ENCODE results near the gene NAP1L3. TPM values are rescaled to one million over a fixed set of nuclear protein-coding genes. Genes with fewer than 3 reads are reported as not detected.
A peak's percentile ranks its signal among the peaks of the same experiment; 100 is the strongest.

NAP1L3 gene
- 10 to 100 TPM in 2 of 4 donors, 1 to 10 TPM in 2; 3.5 to 27.9 (median 7.8) TPM for total RNA-seq

GRCh38 chrX:93673056-93673868 lies at the start of gene NAP1L3:
TSS of gene NAP1L3 (minus strand) at chrX:93673578. CDS start at chrX:93673304, 274 bp downstream.
- Histone ChIP-seq H3K4me1 (no peaks in the 10 kb centered on the region), H3K27me3 (peaks cover 0 to 11% of the 10 kb centered on the region in 2 donors), H3K27ac (peak within 1 kb of the TSS; percentile 68 to 69), H3K4me3 (peak within 1 kb of the TSS; percentile 45 to 59), H3K36me3 (no peaks in the 10 kb centered on the region), H3K9me3 (no peaks in the 10 kb centered on the region)
- TF ChIP-seq CTCF (IDR thresholded peaks at IDR 0.05) (no peak), POLR2A (IDR thresholded peaks at IDR 0.05) (no peak)
- intact Hi-C loops (cut with DNase I; ENCODE audit: low total_unique reads), result no loop called here
- peak; percentile 61 to 63 for DNase-seq

- Histone ChIP-seq H3K4me3 (no peak overlapping the region), H3K27me3 (peaks cover 0 to 7% of the 10 kb centered on the region in 2 donors), H3K4me1 (no peaks in the 10 kb centered on the region), H3K36me3 (no peaks in the 10 kb centered on the region), H3K9me3 (no peaks in the 10 kb centered on the region), H3K27ac (no peak overlapping the region)
- intact Hi-C loops (cut with DNase I; ENCODE audit: low total_unique reads), result no loop called here
- TF ChIP-seq POLR2A (IDR thresholded peaks at IDR 0.05), result no peak
- no peak for TF ChIP-seq CTCF (IDR thresholded peaks at IDR 0.05)
- no peak for DNase-seq
Observed at GRCh38 chrX:93711076-93711475, 37.7 kb upstream of the NAP1L3 start.

- no peak for TF ChIP-seq CTCF (IDR thresholded peaks at IDR 0.05)
- TF ChIP-seq POLR2A (IDR thresholded peaks at IDR 0.05), result no peak
- intact Hi-C loops (cut with DNase I; ENCODE audit: low total_unique reads), result no loop called here
- Histone ChIP-seq H3K27ac (no peak overlapping the region), H3K9me3 (no peaks in the 10 kb centered on the region), H3K4me1 (no peaks in the 10 kb centered on the region), H3K4me3 (no peak overlapping the region), H3K27me3 (no peaks in the 10 kb centered on the region), H3K36me3 (no peaks in the 10 kb centered on the region)
- no peak for DNase-seq
Observed at GRCh38 chrX:93703701-93704100, 30.3 kb upstream of the NAP1L3 start.

GRCh38 chrX:93695981-93696380 lies 22.6 kb upstream of the NAP1L3 start:
- intact Hi-C loops (cut with DNase I; ENCODE audit: low total_unique reads), result no loop called here
- Histone ChIP-seq H3K4me1 (no peaks in the 10 kb centered on the region), H3K36me3 (no peaks in the 10 kb centered on the region), H3K9me3 (no peaks in the 10 kb centered on the region), H3K27me3 (peaks cover 0 to 4% of the 10 kb centered on the region in 2 donors), H3K4me3 (no peak overlapping the region), H3K27ac (no peak overlapping the region)
- TF ChIP-seq CTCF (IDR thresholded peaks at IDR 0.05), result no peak
- TF ChIP-seq POLR2A (IDR thresholded peaks at IDR 0.05), result no peak
- DNase-seq, result no peak

GRCh38 chrX:93673869-93674271 lies 492 bp upstream of the NAP1L3 start, which contains the start of gene FAM133A:
TSS of gene FAM133A (plus strand) at chrX:93674206. CDS start at chrX:93709420, 35,214 bp downstream.
- Histone ChIP-seq H3K4me1 (no peaks in the 10 kb centered on the region), H3K4me3 (peak within 1 kb of the TSS; percentile 45 to 59), H3K36me3 (no peaks in the 10 kb centered on the region), H3K27ac (peak within 1 kb of the TSS; percentile 68 to 69), H3K9me3 (no peaks in the 10 kb centered on the region), H3K27me3 (peaks cover 0 to 11% of the 10 kb centered on the region in 2 donors)
- DNase-seq, result no peak
- intact Hi-C loops (cut with DNase I; ENCODE audit: low total_unique reads), result no loop called here
- no peak for TF ChIP-seq POLR2A (IDR thresholded peaks at IDR 0.05)
- TF ChIP-seq CTCF (IDR thresholded peaks at IDR 0.05), result no peak

Measured in uterus (tissue), 4 donors.